ENCODE data around the gene GPR31.

GPR31 gene

GRCh38 chr6:167122827-167123657 is 34.7 kb downstream of the GPR31 start, which contains the start of gene CCR6:
Gene CCR6, plus strand, starts transcription at chr6:167123096. Its CDS starts 13,039 bp downstream, at chr6:167136135.
- H3K9ac ChIP-seq (ENCODE audit: insufficient read length, low read depth) = no peak within 1 kb of the TSS
- no peaks in the 10 kb centered on the region for H3K36me3 ChIP-seq (ENCODE audit: insufficient read depth, insufficient read length, low read length)
- H3K4me3 ChIP-seq (ENCODE audit: insufficient read length, low read depth) = no peak within 1 kb of the TSS
- no peaks in the 10 kb centered on the region for H3K4me1 ChIP-seq (ENCODE audit: insufficient read depth, insufficient read length)
- DNase-seq (ENCODE audit: low read depth, low spot score) = no peak
- H3K9me3 ChIP-seq (ENCODE audit: insufficient read depth, low read length) = peaks cover 9% of the 10 kb centered on the region; the same call in 1 of the 2 replicates
- no peaks in the 10 kb centered on the region for H3K27me3 ChIP-seq (ENCODE audit: insufficient read depth, insufficient read length)
- TF ChIP-seq YY1 (IDR thresholded peaks at IDR 0.05; ENCODE audit: insufficient read depth, insufficient read length) (no peak), SUZ12 (IDR thresholded peaks at IDR 0.05; ENCODE audit: extremely low read depth, insufficient read depth, insufficient read length) (no peak), ZNF274 (IDR thresholded peaks at IDR 0.05; ENCODE audit: low read depth, low read length) (no peak)

- H3K27me3 ChIP-seq (ENCODE audit: insufficient read depth, insufficient read length) = no peaks in the 10 kb centered on the region
- TF ChIP-seq SUZ12 (IDR thresholded peaks at IDR 0.05; ENCODE audit: extremely low read depth, insufficient read depth, insufficient read length) = no peak
- no peak for TF ChIP-seq ZNF274 (IDR thresholded peaks at IDR 0.05; ENCODE audit: low read depth, low read length)
- TF ChIP-seq YY1 (IDR thresholded peaks at IDR 0.05; ENCODE audit: insufficient read depth, insufficient read length) = no peak
- DNase-seq (ENCODE audit: low read depth, low spot score) = no peak
- peaks cover 9% of the 10 kb centered on the region; the same call in 1 of the 2 replicates for H3K9me3 ChIP-seq (ENCODE audit: insufficient read depth, low read length)
- no peak overlapping the region for H3K9ac ChIP-seq (ENCODE audit: insufficient read length, low read depth)
- H3K4me3 ChIP-seq (ENCODE audit: insufficient read length, low read depth) = no peak overlapping the region
- no peaks in the 10 kb centered on the region for H3K36me3 ChIP-seq (ENCODE audit: insufficient read depth, insufficient read length, low read length)
- H3K4me1 ChIP-seq (ENCODE audit: insufficient read depth, insufficient read length) = no peaks in the 10 kb centered on the region
These were observed 35.5 kb downstream of the GPR31 start for GRCh38 chr6:167122041-167122826.

GRCh38 chr6:167121335-167121841 is 36.4 kb downstream of the GPR31 start:
- TF ChIP-seq SUZ12 (IDR thresholded peaks at IDR 0.05; ENCODE audit: extremely low read depth, insufficient read depth, insufficient read length) = no peak
- TF ChIP-seq ZNF274 (IDR thresholded peaks at IDR 0.05; ENCODE audit: low read depth, low read length) = no peak
- no peak for TF ChIP-seq YY1 (IDR thresholded peaks at IDR 0.05; ENCODE audit: insufficient read depth, insufficient read length)

GRCh38 chr6:167120583-167120903 is 37.2 kb downstream of the GPR31 start:
- TF ChIP-seq YY1 (IDR thresholded peaks at IDR 0.05; ENCODE audit: insufficient read depth, insufficient read length) (no peak), SUZ12 (IDR thresholded peaks at IDR 0.05; ENCODE audit: extremely low read depth, insufficient read depth, insufficient read length) (no peak), ZNF274 (IDR thresholded peaks at IDR 0.05; ENCODE audit: low read depth, low read length) (no peak)
- H3K27me3 ChIP-seq (ENCODE audit: insufficient read depth, insufficient read length) = no peaks in the 10 kb centered on the region
- H3K4me3 ChIP-seq (ENCODE audit: insufficient read length, low read depth) = no peak overlapping the region
- no peaks in the 10 kb centered on the region for H3K36me3 ChIP-seq (ENCODE audit: insufficient read depth, insufficient read length, low read length)
- no peak overlapping the region for H3K9ac ChIP-seq (ENCODE audit: insufficient read length, low read depth)
- peaks cover 9% of the 10 kb centered on the region; the same call in 1 of the 2 replicates for H3K9me3 ChIP-seq (ENCODE audit: insufficient read depth, low read length)
- no peaks in the 10 kb centered on the region for H3K4me1 ChIP-seq (ENCODE audit: insufficient read depth, insufficient read length)
- DNase-seq (ENCODE audit: low read depth, low spot score) = no peak

More at GRCh38 chr6:167121335-167121841, 36.4 kb downstream of the GPR31 start:
- Histone ChIP-seq H3K36me3 (ENCODE audit: insufficient read depth, insufficient read length, low read length) (no peaks in the 10 kb centered on the region), H3K27me3 (ENCODE audit: insufficient read depth, insufficient read length) (no peaks in the 10 kb centered on the region), H3K4me1 (ENCODE audit: insufficient read depth, insufficient read length) (no peaks in the 10 kb centered on the region), H3K9ac (ENCODE audit: insufficient read length, low read depth) (no peak overlapping the region), H3K9me3 (ENCODE audit: insufficient read depth, low read length) (peaks cover 9% of the 10 kb centered on the region; the same call in 1 of the 2 replicates), H3K4me3 (ENCODE audit: insufficient read length, low read depth) (no peak overlapping the region)
- no peak for DNase-seq (ENCODE audit: low read depth, low spot score)

- no peaks in the 10 kb centered on the region for H3K27me3 ChIP-seq (ENCODE audit: insufficient read depth, insufficient read length)
- H3K4me1 ChIP-seq (ENCODE audit: insufficient read depth, insufficient read length) = no peaks in the 10 kb centered on the region
- H3K4me3 ChIP-seq (ENCODE audit: insufficient read length, low read depth) = no peak overlapping the region
- TF ChIP-seq SUZ12 (IDR thresholded peaks at IDR 0.05; ENCODE audit: extremely low read depth, insufficient read depth, insufficient read length) (no peak), YY1 (IDR thresholded peaks at IDR 0.05; ENCODE audit: insufficient read depth, insufficient read length) (no peak), ZNF274 (IDR thresholded peaks at IDR 0.05; ENCODE audit: low read depth, low read length) (no peak)
- DNase-seq (ENCODE audit: low read depth, low spot score) = no peak
- no peaks in the 10 kb centered on the region for H3K36me3 ChIP-seq (ENCODE audit: insufficient read depth, insufficient read length, low read length)
- no peak overlapping the region for H3K9ac ChIP-seq (ENCODE audit: insufficient read length, low read depth)
- peaks cover 9% of the 10 kb centered on the region; the same call in 1 of the 2 replicates for H3K9me3 ChIP-seq (ENCODE audit: insufficient read depth, low read length)
These were observed 37.9 kb downstream of the GPR31 start for GRCh38 chr6:167119670-167120582.

GRCh38 chr6:167118839-167119238 is 38.9 kb downstream of the GPR31 start:
- Histone ChIP-seq H3K9me3 (ENCODE audit: insufficient read depth, low read length) (peaks cover 9% of the 10 kb centered on the region; the same call in 1 of the 2 replicates), H3K4me1 (ENCODE audit: insufficient read depth, insufficient read length) (no peaks in the 10 kb centered on the region), H3K27me3 (ENCODE audit: insufficient read depth, insufficient read length) (no peaks in the 10 kb centered on the region), H3K4me3 (ENCODE audit: insufficient read length, low read depth) (no peak overlapping the region), H3K9ac (ENCODE audit: insufficient read length, low read depth) (no peak overlapping the region), H3K36me3 (ENCODE audit: insufficient read depth, insufficient read length, low read length) (no peaks in the 10 kb centered on the region)
- DNase-seq (ENCODE audit: low read depth, low spot score) = no peak
- TF ChIP-seq ZNF274 (IDR thresholded peaks at IDR 0.05; ENCODE audit: low read depth, low read length) = no peak
- TF ChIP-seq YY1 (IDR thresholded peaks at IDR 0.05; ENCODE audit: insufficient read depth, insufficient read length) = no peak
- TF ChIP-seq SUZ12 (IDR thresholded peaks at IDR 0.05; ENCODE audit: extremely low read depth, insufficient read depth, insufficient read length) = no peak
